HG03139 (cell line): Measurements from ENCODE around the gene FES.
"Not testable (repeated sequence)": the region's sequence is repeated elsewhere in the genome, so short reads cannot be mapped to it uniquely, and the experiment has no call there.

Experiments
- ATAC-seq: cut with Tn5 transposase; IDR thresholded peaks from one replicate; pipeline ENCODE4 v1.9.1; 2021; ENCODE audit not compliant: unreplicated experiment

The FES gene

GRCh38 chr15:90928106-90928505 lies 43.8 kb downstream of the FES start:
- ATAC-seq, result not testable (repeated sequence)

DNA sequence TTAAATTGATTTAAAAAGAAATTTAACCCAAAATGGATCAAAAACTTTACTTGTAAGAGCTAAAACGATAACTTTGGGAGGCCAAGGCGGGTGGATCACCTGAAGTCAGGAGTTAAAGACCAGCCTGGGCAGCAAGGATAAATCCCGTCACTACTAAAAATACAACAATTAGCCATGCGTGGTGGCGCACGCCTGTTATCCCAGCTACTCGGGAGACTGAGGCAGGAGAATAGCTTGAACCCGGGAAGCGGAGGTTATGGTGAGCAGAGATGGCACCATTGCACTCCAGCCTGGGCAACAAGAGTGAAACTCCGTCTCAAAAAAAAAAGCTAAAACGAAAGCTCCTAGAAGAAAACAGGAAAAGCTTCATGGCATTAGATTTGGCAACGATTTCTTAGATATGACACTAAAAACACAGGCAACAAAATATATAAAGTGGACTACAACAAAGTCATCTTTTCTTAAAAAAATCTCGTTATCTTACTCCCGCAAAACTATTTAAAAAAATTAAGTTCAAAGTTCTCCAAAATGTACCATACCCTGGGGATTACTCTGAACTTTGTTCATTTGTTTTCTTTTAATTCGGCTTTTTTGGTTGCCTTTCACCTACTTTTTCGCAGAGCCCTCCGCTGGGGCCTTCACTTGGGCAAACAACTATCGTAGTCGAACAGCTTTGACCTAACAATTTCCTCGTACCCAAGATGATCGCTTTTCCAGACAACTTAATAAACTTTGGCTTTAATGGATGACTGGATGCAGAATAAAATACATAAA lies 45.1 kb downstream of the FES start:
- no peak for ATAC-seq

DNA sequence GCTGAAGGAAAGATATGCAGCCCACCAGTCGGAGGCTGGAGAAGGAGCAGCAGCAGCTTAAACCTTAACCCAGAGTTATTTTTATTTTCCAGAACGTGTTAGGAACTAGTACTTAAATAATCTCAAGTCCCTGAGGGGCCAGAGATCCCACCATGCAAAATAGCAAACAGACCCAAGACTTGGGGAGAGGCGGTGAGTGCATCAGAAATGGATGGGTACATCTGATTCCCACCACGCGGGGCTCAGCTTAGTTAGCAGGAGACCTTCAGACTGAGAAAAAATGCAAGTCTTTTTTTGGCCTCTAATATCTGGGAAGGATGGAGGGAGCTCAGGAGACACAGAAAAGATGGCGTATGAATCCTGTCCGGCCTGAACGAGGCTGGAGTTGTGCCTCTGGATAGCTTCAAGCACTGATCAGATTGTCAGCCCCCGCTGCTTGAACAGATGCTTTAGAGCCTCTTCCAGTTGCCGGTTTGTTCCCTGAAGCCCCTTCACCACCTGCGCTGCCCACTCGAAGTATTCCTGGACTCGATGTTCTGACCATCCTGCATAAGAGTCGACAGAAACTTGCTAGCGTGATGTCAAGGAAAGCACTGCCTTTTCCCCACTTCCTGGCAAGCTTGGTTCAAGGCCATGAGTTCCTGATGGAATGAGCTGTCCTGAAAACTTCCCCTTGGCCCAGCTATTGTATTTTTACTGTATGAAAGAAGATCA lies 46.7 kb downstream of the FES start:
- ATAC-seq, result no peak

DNA sequence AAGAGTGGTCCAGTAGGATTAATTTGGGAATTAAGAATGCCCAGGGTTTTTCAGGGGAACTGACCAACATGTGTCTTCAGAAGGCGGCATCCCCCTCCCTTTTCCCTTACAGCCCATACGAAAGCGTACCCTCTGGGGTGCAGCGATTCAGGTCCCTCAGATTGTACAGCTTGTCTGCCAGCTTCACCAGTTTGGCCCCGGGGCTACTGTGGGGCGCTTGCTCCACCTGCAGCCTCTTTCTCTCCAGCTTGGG lies 47.2 kb downstream of the FES start:
- no peak for ATAC-seq

GRCh38 chr15:90931828-90932659 lies 47.7 kb downstream of the FES start, which contains the start of gene HDDC3:
HDDC3 (minus strand) TSS chr15:90932549; CDS start chr15:90932540, 9 bp downstream.
- ATAC-seq, result peak; percentile 43

DNA sequence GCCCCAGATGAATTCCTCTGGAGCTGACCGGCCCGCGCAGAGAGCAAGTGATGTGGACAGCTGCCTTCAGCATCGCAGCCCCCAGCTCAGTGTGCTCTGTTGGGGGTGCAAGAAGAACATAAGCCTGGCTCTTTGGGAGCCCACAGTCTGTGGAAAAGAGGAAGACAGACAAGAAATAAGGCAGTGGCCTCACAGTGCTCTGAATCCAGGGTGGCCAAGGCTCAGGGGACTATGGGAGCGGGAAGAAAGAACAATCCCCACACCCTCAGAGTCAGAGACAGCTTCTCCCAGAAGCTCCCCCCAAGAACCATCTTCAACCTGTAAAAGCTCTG lies 48.3 kb downstream of the FES start:
- ATAC-seq, result no peak

GRCh38 chr15:90933301-90933700 lies 49.0 kb downstream of the FES start:
- no peak for ATAC-seq

DNA sequence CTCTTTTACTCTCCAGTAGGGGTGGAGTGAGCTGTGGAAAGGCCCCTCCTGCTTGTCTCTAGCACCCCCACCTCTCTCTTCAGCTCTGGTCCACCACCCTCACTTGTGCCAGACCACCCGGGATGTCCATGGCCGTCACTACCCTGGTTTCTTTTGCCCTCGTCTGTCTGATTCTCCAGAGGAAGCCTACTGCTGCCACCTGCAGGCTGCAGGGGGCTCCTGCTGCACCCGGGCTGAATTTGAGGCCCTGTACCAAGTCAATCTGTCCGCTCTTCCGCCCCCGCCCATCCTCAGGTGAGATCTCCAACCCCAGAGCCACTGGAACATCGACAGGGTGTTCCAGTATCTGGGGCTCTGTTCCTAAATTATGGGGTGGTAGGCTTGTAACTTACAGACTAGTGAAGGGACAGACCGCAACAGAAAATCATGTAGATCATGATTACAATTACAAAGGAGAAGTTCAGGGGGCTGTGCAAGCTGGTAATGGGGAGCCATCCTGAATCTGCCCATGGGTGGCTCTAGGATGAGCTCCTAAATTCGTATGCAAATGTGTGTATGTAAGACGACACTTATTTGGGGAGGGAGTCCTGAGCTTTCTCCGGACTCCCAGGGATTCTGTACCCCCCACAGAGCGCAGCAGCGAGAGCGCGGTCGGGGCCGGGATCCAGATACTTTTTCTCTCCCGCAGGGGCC lies 50.1 kb downstream of the FES start:
- peak; percentile 37 for ATAC-seq

GRCh38 chr15:90934949-90935751 lies 50.8 kb downstream of the FES start, which contains the start of gene UNC45A:
UNC45A (plus strand) TSS chr15:90935285; CDS start chr15:90935325, 40 bp downstream.
- ATAC-seq, result peak; percentile 57

GRCh38 chr15:90936823-90937222 lies 52.5 kb downstream of the FES start:
- no peak for ATAC-seq

DNA sequence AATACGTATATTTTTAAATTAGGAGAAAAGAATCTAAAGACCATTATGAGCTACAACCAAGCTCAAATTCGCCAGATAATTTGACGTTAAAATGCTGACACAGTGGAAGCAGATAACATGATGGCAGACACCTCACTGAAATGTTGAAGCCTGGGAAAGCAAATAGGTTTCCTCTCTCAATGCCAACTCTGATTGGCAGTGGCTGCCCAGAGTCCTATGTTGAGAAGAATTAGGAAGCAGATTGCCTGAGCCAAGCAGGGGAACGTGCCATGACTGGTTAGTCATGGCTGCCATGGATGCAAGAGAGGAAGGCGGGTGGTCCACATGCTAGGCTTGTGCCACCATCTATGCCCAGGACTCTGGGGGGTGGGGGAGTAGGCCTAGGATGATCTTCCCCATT lies 54.0 kb downstream of the FES start:
- ATAC-seq, result no peak

- no peak for ATAC-seq
These were observed 55.5 kb downstream of the FES start for GRCh38 chr15:90939756-90940155.

DNA sequence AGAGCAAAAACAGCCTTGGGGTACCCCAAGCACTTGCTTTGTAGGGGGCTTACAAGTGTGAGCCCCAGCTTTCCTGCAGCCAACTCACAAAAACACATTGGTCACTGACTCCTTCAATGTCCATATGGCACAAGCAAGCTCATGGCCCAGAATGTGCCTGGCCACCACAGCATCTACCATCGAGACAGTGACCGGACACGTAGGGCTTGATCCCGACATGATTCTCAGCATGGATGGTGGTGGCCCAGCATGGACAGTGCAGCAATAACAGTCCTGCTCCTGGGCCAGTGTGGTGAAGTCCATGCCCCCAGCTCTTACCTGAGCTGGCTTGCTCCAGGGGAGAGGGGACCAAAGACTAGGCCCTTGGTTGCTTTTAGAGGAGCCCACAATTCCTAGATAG lies 56.7 kb downstream of the FES start:
- ATAC-seq, result no peak

DNA sequence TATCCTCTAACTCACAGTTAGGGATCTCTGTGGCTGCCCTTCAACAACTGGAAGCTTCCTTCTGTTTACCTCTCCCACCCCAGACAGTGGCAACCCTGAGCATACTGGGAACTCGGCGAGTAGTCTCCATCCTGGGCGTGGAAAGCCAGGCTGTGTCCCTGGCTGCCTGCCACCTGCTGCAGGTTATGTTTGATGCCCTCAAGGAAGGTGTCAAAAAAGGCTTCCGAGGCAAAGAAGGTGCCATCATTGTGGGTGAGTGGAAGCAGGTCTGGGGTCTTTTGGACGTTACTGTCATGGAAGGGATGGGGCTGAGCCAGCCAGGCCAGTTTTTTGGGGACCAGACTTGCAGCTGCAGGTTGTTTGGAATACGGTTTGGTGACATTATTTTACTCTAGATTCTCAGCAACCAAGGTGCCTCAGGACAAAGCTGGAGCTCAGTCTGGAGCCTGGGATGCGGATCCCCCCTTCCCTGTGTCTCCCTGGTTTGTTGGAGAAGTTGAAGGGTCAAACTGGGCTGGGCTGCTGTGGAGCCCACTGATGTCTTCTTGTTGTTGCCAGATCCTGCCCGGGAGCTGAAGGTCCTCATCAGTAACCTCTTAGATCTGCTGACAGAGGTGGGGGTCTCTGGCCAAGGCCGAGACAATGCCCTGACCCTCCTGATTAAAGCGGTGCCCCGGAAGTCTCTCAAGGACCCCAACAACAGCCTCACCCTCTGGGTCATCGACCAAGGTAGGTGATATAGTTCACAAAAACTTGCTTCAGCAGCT lies 58.2 kb downstream of the FES start:
- no peak for ATAC-seq

GRCh38 chr15:90945091-90945490 lies 60.8 kb downstream of the FES start:
- no peak for ATAC-seq
